PC-9 (cell line): ENCODE data around the gene LYPD3. TPM values are rescaled to one million over a fixed set of nuclear protein-coding genes. Genes with fewer than 3 reads are reported as not detected.
A peak's percentile ranks its signal among the peaks of the same experiment; 100 is the strongest.

Experiments
- BruUV-seq: library from RNA; stranded (reverse); fragments of 400-500 nt; replicated peaks from 2 replicates; lab custom pipeline; 2021; lab: Mats Ljungman, UMichigan
- CTCF ChIA-PET: fragments of 300-600 bp; sonication (Branson Sonifier 250); formaldehyde crosslinking; loops from one replicate; lab custom pipeline; 2022; ENCODE audit warnings: antibody characterized with exemption; lab: Charles Lee
- POLR2A ChIA-PET: fragments of 300-600 bp; sonication (Branson Sonifier 250); formaldehyde crosslinking; loops from one replicate; lab custom pipeline; 2022; ENCODE audit warnings: antibody characterized with exemption; ENCODE audit not compliant: unreplicated experiment; lab: Charles Lee
- DNase-seq, 2 experiments: peaks; one replicate each; pipeline versions ENCODE4 v3.0.0 to v3.0.0-alpha.2; 2015 to 2022; ENCODE audit warnings: mixed read lengths in 1 of 2
- H2AFZ ChIP-seq: fragments of 200-600 bp; sonication (generic); 2 replicates; pipeline ENCODE4 v1.8.1; 2017; ENCODE audit warnings: antibody characterized with exemption
- H3F3A ChIP-seq: fragments of 200-600 bp; sonication (generic); 2 replicates; pipeline ENCODE4 v1.8.1; 2017; ENCODE audit warnings: antibody characterized with exemption, mild to moderate bottlenecking, low read depth; ENCODE audit not compliant: insufficient read depth
- H3K27ac ChIP-seq: fragments of 200-600 bp; sonication (generic); 2 replicates; pipeline ENCODE4 v1.6.1; 2016; ENCODE audit warnings: mixed run types
- H3K27me3 ChIP-seq: fragments of 200-600 bp; sonication (generic); 2 replicates; pipeline ENCODE4 v1.6.1; 2016; ENCODE audit warnings: low read depth, mixed run types; ENCODE audit not compliant: insufficient read depth
- H3K36me3 ChIP-seq: fragments of 200-600 bp; sonication (generic); 2 replicates; pipeline ENCODE4 v1.6.1; 2016; ENCODE audit warnings: low read depth, mixed run types
- H3K4me1 ChIP-seq: fragments of 200-600 bp; sonication (generic); replicated peaks from 2 replicates; pipeline ENCODE4 v1.6.1; 2016; ENCODE audit warnings: mixed run types; ENCODE audit not compliant: insufficient read depth
- H3K4me2 ChIP-seq: fragments of 200-600 bp; sonication (generic); 2 replicates; pipeline ENCODE4 v1.6.1; 2017; ENCODE audit warnings: mixed run types
- H3K4me3 ChIP-seq: fragments of 200-600 bp; sonication (generic); 2 replicates; pipeline ENCODE4 v1.6.1; 2016; ENCODE audit warnings: mixed run types
- H3K79me2 ChIP-seq: fragments of 200-600 bp; sonication (generic); 2 replicates; pipeline ENCODE4 v1.6.1; 2017; ENCODE audit warnings: low read depth, mixed run types
- H3K9me2 ChIP-seq: fragments of 200-600 bp; sonication (generic); 2 replicates; pipeline ENCODE4 v1.8.1; 2017; ENCODE audit warnings: mild to moderate bottlenecking; ENCODE audit not compliant: insufficient read depth
- H3K9me3 ChIP-seq: fragments of 200-600 bp; sonication (generic); 2 replicates; pipeline ENCODE4 v1.8.1; 2016; ENCODE audit warnings: low read depth; ENCODE audit not compliant: insufficient read depth
- H4K20me1 ChIP-seq: fragments of 200-600 bp; sonication (generic); 2 replicates; pipeline ENCODE4 v1.8.1; 2017; ENCODE audit not compliant: insufficient read depth
- CTCF ChIP-seq: fragments of 200-600 bp; sonication (generic); conservative IDR thresholded peaks from 2 replicates; pipeline ENCODE4 v1.6.1; 2017; ENCODE audit warnings: mixed run types, antibody characterized with exemption, mild to moderate bottlenecking, moderate library complexity
- EZH2 ChIP-seq: fragments of 200-600 bp; sonication (generic); IDR thresholded peaks from 2 replicates; pipeline ENCODE4 v1.8.0; 2017; ENCODE audit warnings: antibody characterized with exemption, low read depth
- intact Hi-C: fragments of 100-400 bp; cut with micrococcal nuclease; formaldehyde crosslinking; loops from one replicate; pipeline ENCODE4 v1.10.0; 2022; ENCODE audit not compliant: unreplicated experiment
- total RNA-seq: library from RNA; stranded (reverse); gene quantifications from 2 replicates; pipeline ENCODE4 v1.2.3, GENCODE V29; 2021

Gene LYPD3
- total RNA-seq, 1 experiment from 2014 or later: 70.8 TPM

GRCh38 chr19:43423779-43424178, 41.6 kb downstream of the LYPD3 start:
- H3K36me3 ChIP-seq: no peaks in the 10 kb centered on the region
- TF ChIP-seq EZH2 (no peak), CTCF (no peak)
- no peaks in the 10 kb centered on the region for H4K20me1 ChIP-seq
- no peaks in the 10 kb centered on the region for H3K9me3 ChIP-seq
- H3K4me3 ChIP-seq: no peak overlapping the region
- H3K27me3 ChIP-seq: no peaks in the 10 kb centered on the region
- H3K79me2 ChIP-seq: no peaks in the 10 kb centered on the region
- ChIA-PET CTCF (no interaction called here), POLR2A (no interaction called here)
- DNase-seq: no peak
- BruUV-seq: no TSS peak
- H3K4me1 ChIP-seq: peaks cover 39% of the 10 kb centered on the region
- H3K9me2 ChIP-seq: no peaks in the 10 kb centered on the region
- peaks cover 24% of the 10 kb centered on the region for H3F3A ChIP-seq
- 0 out of 2 replicates have a peak overlapping the region, but pooled peaks have one; percentile 44 for H3K27ac ChIP-seq
- no peak overlapping the region for H2AFZ ChIP-seq
- H3K4me2 ChIP-seq: no peak overlapping the region
- intact Hi-C loops: loop anchor here (10.0 kb wide), 1 partner anchor 149 kb away; no protein-coding TSS in a partner anchor

DNA sequence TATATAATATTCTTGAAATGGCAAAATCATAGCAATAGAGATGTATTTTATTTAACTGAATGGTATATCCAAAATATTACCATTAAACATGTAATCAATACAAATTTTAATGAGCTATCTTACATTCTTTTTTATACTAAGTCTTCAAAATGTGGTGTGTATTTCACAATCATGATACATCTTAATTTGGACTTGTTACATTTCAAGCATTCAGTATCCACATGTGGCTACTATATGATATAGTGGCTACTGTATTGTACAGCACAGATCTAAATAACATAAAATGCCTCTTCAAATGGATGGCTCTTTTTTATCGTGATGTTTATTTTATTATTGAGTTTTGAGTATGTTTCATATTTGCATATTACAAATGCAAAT, 42.7 kb downstream of the LYPD3 start:
- Histone ChIP-seq H3K4me3 (no peak overlapping the region), H3K79me2 (no peaks in the 10 kb centered on the region), H4K20me1 (no peaks in the 10 kb centered on the region), H3K36me3 (no peaks in the 10 kb centered on the region), H3K4me1 (peaks cover 35% of the 10 kb centered on the region), H2AFZ (no peak overlapping the region), H3F3A (peaks cover 22% of the 10 kb centered on the region), H3K9me2 (no peaks in the 10 kb centered on the region), H3K27me3 (no peaks in the 10 kb centered on the region), H3K9me3 (no peaks in the 10 kb centered on the region), H3K4me2 (no peak overlapping the region), H3K27ac (no peak overlapping the region)
- POLR2A ChIA-PET: no interaction called here
- CTCF ChIA-PET: no interaction called here
- intact Hi-C loops: loop anchor here (10.0 kb wide), 1 partner anchor 148 kb away; no protein-coding TSS in a partner anchor
- no peak for DNase-seq
- no TSS peak for BruUV-seq
- no peak for TF ChIP-seq CTCF
- TF ChIP-seq EZH2: no peak

GRCh38 chr19:43422000-43422688, 43.3 kb downstream of the LYPD3 start:
- Histone ChIP-seq H3K4me1 (peaks cover 35% of the 10 kb centered on the region), H3K4me3 (no peak overlapping the region), H3K9me2 (no peaks in the 10 kb centered on the region), H3F3A (peaks cover 19% of the 10 kb centered on the region), H3K36me3 (no peaks in the 10 kb centered on the region), H2AFZ (no peak overlapping the region), H3K4me2 (no peak overlapping the region), H3K9me3 (no peaks in the 10 kb centered on the region; the same call in 1 of the 2 replicates), H3K27me3 (no peaks in the 10 kb centered on the region), H3K79me2 (no peaks in the 10 kb centered on the region), H3K27ac (no peak overlapping the region), H4K20me1 (no peaks in the 10 kb centered on the region)
- DNase-seq: no peak
- ChIA-PET CTCF (no interaction called here), POLR2A (no interaction called here)
- no peak for TF ChIP-seq EZH2
- no peak for TF ChIP-seq CTCF
- no TSS peak for BruUV-seq
- intact Hi-C loops: loop anchor here (10.0 kb wide), 1 partner anchor 147 kb away; no protein-coding TSS in a partner anchor
